ENCODE data around the gene LRRC25. TPM values are rescaled to one million over a fixed set of nuclear protein-coding genes. Genes with fewer than 3 reads are reported as not detected.

LRRC25 gene
- total and polyA plus RNA-seq, 2 donors (not counting 3 experiments of a cell fraction or from before 2014, with no cell fraction given), result not detected

GRCh38 chr19:18426416-18426767 is 29.0 kb upstream of the LRRC25 start:
- no peaks in the 10 kb centered on the region for H4K20me1 ChIP-seq (replicated peaks; ENCODE audit: control insufficient read depth, extremely low read depth, insufficient read depth, low read length)

More at GRCh38 chr19:18426416-18426767, 29.0 kb upstream of the LRRC25 start:
- no TSS peak for BruUV-seq (replicated peaks)
- intact Hi-C loops (cut with micrococcal nuclease), result no loop called here
- TF ChIP-seq POLR2A (IDR thresholded peaks at IDR 0.05; ENCODE audit: low read depth, low read length), result no peak
- no peak for TF ChIP-seq EZH2 (IDR thresholded peaks at IDR 0.05; ENCODE audit: borderline replicate concordance, low read depth, low read length, severe bottlenecking)
- no peak for TF ChIP-seq FOS (IDR thresholded peaks at IDR 0.05; ENCODE audit: borderline replicate concordance, insufficient read depth, low read length)
- no peak for TF ChIP-seq CTCF (IDR thresholded peaks at IDR 0.05; ENCODE audit: extremely low read depth in 1 of 2, insufficient read depth in 1 of 2, low read depth in 1 of 2, low read length in 2 of 2)
- TF ChIP-seq GATA2 (IDR thresholded peaks at IDR 0.05; ENCODE audit: insufficient read depth, insufficient read length, low read depth, low read length), result no peak
- no peak for TF ChIP-seq JUN (IDR thresholded peaks at IDR 0.05; ENCODE audit: borderline replicate concordance, insufficient read depth, insufficient read length, low read depth)
- TF ChIP-seq MYC (IDR thresholded peaks at IDR 0.05; ENCODE audit: low read depth, low read length), result no peak
- no peak for TF ChIP-seq MAX (IDR thresholded peaks at IDR 0.05; ENCODE audit: insufficient read depth, insufficient read length)
- DNase-seq (ENCODE audit: low read depth, low spot score) (no peak), FAIRE-seq (no peak)
- Histone ChIP-seq H3K9ac (replicated peaks; ENCODE audit: extremely low read depth, insufficient read depth, low read length) (no peak overlapping the region), H3K9me3 (replicated peaks; ENCODE audit: control insufficient read depth, insufficient read depth, low read length) (no peaks in the 10 kb centered on the region), H3K4me3 (replicated peaks in 1 of 3; ENCODE audit: insufficient read depth in 1 of 3, low read depth in 1 of 3, low read length in 3 of 3) (no peak overlapping the region), H2AFZ (ENCODE audit: low read depth, low read length) (no peak overlapping the region), H3K79me2 (ENCODE audit: control insufficient read depth, insufficient read depth, low read length) (peaks cover 54% of the 10 kb centered on the region), H3K9me1 (replicated peaks; ENCODE audit: control insufficient read depth, extremely low read depth, insufficient read depth, low read length) (no peaks in the 10 kb centered on the region), H3K36me3 (ENCODE audit: control insufficient read depth in 2 of 2, extremely low read depth in 1 of 2, insufficient read depth in 2 of 2, low read length in 2 of 2) (peaks cover 0 to 2% of the 10 kb centered on the region in 2 experiments), H3K27ac (ENCODE audit: insufficient read depth, low read depth, low read length) (no peak overlapping the region), H3K4me2 (ENCODE audit: insufficient read depth, low read length) (no peak overlapping the region), H3K27me3 (ENCODE audit: control insufficient read depth in 2 of 2, insufficient read depth in 2 of 2, low read length in 2 of 2) (no peaks in the 10 kb centered on the region), H3K4me1 (ENCODE audit: control insufficient read depth, extremely low read depth, insufficient read depth, low read length) (peaks cover 12% of the 10 kb centered on the region)
- ChIA-PET CTCF (interaction anchor here (1.0 to 1.5 kb wide), 2 partner anchors 16 to 36 kb away, joined by 3 to 4 read pairs; no protein-coding TSS in a partner anchor), POLR2A (no interaction called here)
- dilution Hi-C loops (cut with MboI; ENCODE audit: extremely low pct_ligation_motif_present, low sequenced_read_pairs), result no loop called here

All from endothelial cell of umbilical vein (primary cell).